ENCODE results near the gene PTPRM. TPM values are rescaled to one million over a fixed set of nuclear protein-coding genes. Genes with fewer than 3 reads are reported as not detected.

Gene PTPRM
- total and polyA plus RNA-seq, 2 experiments from 2014 or later, result 1.6 to 5.3 TPM

GRCh38 chr18:8288472-8289195 is 721.5 kb downstream of the PTPRM start:
- Histone ChIP-seq H3K4me2 (no peak overlapping the region), H3K9me2 (ENCODE audit: insufficient read depth) (no peaks in the 10 kb centered on the region), H3K36me3 (ENCODE audit: insufficient read depth) (no peaks in the 10 kb centered on the region), H3F3A (replicated peaks; ENCODE audit: low read depth) (no peaks in the 10 kb centered on the region), H2AFZ (no peak overlapping the region), H3K79me2 (replicated peaks; ENCODE audit: insufficient read depth) (no peaks in the 10 kb centered on the region), H3K4me3 (no peak overlapping the region), H4K20me1 (replicated peaks; ENCODE audit: insufficient read depth) (no peaks in the 10 kb centered on the region), H3K4me1 (ENCODE audit: insufficient read depth) (no peaks in the 10 kb centered on the region), H3K27ac (ENCODE audit: low read depth) (no peak overlapping the region), H3K27me3 (ENCODE audit: insufficient read depth) (no peaks in the 10 kb centered on the region)
- no peak overlapping the region for H3K27ac Mint-ChIP-seq
- TF ChIP-seq STAT1 (IDR thresholded peaks at IDR 0.05; ENCODE audit: unreplicated experiment) (no peak), POLR2AphosphoS5 (IDR thresholded peaks at IDR 0.05; ENCODE audit: low read depth) (no peak), ZNF114 (CRISPR knock-in tag; IDR thresholded peaks at IDR 0.05) (no peak), ZNF331 (CRISPR knock-in tag; IDR thresholded peaks at IDR 0.05; ENCODE audit: low read depth) (no peak), EZH2 (IDR thresholded peaks at IDR 0.05; ENCODE audit: low read depth, unreplicated experiment) (no peak), JUNB (IDR thresholded peaks at IDR 0.05; ENCODE audit: unreplicated experiment) (no peak), REST (IDR thresholded peaks at IDR 0.05; ENCODE audit: unreplicated experiment) (no peak), ETS1 (IDR thresholded peaks at IDR 0.05) (no peak), NANOG (IDR thresholded peaks at IDR 0.05; ENCODE audit: borderline replicate concordance) (no peak), EZH2phosphoT487 (IDR thresholded peaks at IDR 0.05; ENCODE audit: unreplicated experiment) (no peak), CREB1 (CRISPR knock-in tag; IDR thresholded peaks at IDR 0.05; ENCODE audit: low read depth) (no peak)
- TF ChIP-seq, protein P1, sequence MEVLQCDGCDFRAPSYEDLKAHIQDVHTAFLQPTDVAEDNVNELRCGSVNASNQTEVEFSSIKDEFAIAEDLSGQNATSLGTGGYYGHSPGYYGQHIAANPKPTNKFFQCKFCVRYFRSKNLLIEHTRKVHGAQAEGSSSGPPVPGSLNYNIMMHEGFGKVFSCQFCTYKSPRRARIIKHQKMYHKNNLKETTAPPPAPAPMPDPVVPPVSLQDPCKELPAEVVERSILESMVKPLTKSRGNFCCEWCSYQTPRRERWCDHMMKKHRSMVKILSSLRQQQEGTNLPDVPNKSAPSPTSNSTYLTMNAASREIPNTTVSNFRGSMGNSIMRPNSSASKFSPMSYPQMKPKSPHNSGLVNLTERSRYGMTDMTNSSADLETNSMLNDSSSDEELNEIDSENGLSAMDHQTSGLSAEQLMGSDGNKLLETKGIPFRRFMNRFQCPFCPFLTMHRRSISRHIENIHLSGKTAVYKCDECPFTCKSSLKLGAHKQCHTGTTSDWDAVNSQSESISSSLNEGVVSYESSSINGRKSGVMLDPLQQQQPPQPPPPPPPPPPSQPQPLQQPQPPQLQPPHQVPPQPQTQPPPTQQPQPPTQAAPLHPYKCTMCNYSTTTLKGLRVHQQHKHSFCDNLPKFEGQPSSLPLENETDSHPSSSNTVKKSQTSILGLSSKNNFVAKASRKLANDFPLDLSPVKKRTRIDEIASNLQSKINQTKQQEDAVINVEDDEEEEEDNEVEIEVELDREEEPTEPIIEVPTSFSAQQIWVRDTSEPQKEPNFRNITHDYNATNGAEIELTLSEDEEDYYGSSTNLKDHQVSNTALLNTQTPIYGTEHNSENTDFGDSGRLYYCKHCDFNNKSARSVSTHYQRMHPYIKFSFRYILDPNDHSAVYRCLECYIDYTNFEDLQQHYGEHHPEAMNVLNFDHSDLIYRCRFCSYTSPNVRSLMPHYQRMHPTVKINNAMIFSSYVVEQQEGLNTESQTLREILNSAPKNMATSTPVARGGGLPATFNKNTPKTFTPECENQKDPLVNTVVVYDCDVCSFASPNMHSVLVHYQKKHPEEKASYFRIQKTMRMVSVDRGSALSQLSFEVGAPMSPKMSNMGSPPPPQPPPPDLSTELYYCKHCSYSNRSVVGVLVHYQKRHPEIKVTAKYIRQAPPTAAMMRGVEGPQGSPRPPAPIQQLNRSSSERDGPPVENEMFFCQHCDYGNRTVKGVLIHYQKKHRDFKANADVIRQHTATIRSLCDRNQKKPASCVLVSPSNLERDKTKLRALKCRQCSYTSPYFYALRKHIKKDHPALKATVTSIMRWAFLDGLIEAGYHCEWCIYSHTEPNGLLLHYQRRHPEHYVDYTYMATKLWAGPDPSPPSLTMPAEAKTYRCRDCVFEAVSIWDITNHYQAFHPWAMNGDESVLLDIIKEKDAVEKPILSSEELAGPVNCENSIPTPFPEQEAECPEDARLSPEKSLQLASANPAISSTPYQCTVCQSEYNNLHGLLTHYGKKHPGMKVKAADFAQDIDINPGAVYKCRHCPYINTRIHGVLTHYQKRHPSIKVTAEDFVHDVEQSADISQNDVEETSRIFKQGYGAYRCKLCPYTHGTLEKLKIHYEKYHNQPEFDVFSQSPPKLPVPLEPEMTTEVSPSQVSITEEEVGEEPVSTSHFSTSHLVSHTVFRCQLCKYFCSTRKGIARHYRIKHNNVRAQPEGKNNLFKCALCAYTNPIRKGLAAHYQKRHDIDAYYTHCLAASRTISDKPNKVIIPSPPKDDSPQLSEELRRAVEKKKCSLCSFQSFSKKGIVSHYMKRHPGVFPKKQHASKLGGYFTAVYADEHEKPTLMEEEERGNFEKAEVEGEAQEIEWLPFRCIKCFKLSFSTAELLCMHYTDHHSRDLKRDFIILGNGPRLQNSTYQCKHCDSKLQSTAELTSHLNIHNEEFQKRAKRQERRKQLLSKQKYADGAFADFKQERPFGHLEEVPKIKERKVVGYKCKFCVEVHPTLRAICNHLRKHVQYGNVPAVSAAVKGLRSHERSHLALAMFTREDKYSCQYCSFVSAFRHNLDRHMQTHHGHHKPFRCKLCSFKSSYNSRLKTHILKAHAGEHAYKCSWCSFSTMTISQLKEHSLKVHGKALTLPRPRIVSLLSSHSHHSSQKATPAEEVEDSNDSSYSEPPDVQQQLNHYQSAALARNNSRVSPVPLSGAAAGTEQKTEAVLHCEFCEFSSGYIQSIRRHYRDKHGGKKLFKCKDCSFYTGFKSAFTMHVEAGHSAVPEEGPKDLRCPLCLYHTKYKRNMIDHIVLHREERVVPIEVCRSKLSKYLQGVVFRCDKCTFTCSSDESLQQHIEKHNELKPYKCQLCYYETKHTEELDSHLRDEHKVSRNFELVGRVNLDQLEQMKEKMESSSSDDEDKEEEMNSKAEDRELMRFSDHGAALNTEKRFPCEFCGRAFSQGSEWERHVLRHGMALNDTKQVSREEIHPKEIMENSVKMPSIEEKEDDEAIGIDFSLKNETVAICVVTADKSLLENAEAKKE (CRISPR knock-in tag; IDR thresholded peaks at IDR 0.05), result no peak
- TF ChIP-seq, protein P2, sequence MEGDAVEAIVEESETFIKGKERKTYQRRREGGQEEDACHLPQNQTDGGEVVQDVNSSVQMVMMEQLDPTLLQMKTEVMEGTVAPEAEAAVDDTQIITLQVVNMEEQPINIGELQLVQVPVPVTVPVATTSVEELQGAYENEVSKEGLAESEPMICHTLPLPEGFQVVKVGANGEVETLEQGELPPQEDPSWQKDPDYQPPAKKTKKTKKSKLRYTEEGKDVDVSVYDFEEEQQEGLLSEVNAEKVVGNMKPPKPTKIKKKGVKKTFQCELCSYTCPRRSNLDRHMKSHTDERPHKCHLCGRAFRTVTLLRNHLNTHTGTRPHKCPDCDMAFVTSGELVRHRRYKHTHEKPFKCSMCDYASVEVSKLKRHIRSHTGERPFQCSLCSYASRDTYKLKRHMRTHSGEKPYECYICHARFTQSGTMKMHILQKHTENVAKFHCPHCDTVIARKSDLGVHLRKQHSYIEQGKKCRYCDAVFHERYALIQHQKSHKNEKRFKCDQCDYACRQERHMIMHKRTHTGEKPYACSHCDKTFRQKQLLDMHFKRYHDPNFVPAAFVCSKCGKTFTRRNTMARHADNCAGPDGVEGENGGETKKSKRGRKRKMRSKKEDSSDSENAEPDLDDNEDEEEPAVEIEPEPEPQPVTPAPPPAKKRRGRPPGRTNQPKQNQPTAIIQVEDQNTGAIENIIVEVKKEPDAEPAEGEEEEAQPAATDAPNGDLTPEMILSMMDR (conservative IDR thresholded peaks at IDR 0.05; ENCODE audit: low read depth in 2 of 2), result no peak
- ATAC-seq (no peak), DNase-seq (ENCODE audit: low spot score) (no peak)
- no peaks in the 10 kb centered on the region for H3K9me3 Mint-ChIP-seq
- peaks cover 2% of the 10 kb centered on the region; the same call in 2 of the 3 replicates for H3K4me1 Mint-ChIP-seq
- no peaks in the 10 kb centered on the region for H3K36me3 Mint-ChIP-seq (ENCODE audit: low read depth)
- no peak overlapping the region for H3K4me3 Mint-ChIP-seq
- peaks cover 2% of the 10 kb centered on the region for H3K27me3 Mint-ChIP-seq (ENCODE audit: insufficient read depth, low read depth, poor library complexity)
